IMR-90 (cell line): Measurements from ENCODE around the gene SLAMF9. TPM values are rescaled to one million over a fixed set of nuclear protein-coding genes. Genes with fewer than 3 reads are reported as not detected.

Experiments
- ATAC-seq: fragments of 200-7000 bp; cut with Tn5 transposase; 2 replicates; pipeline ENCODE4 v1.9.1; 2020; ENCODE audit warnings: low read depth, mild to moderate bottlenecking, moderate library complexity
- BruUV-seq: library from RNA; stranded (reverse); fragments of 400-500 nt; replicated peaks from 2 replicates; lab custom pipeline; 2021; lab: Mats Ljungman, UMichigan
- CTCF ChIA-PET: fragments of 300-600 bp; formaldehyde crosslinking; extraction: SDS; loops from one replicate; lab custom pipeline; 2021; ENCODE audit warnings: antibody characterized with exemption; lab: Yijun Ruan, JAX
- POLR2A ChIA-PET: fragments of 300-600 bp; sonication (Branson Sonifier 250); formaldehyde crosslinking; loops from one replicate; lab custom pipeline; 2022; ENCODE audit warnings: antibody characterized with exemption; ENCODE audit not compliant: unreplicated experiment; lab: Charles Lee
- DNase-seq: peaks from one replicate; pipeline ENCODE4 v3.0.0; 2013
- H2AFZ ChIP-seq: replicated peaks from 2 replicates; pipeline ENCODE3; 2013; ENCODE audit warnings: low read length, mild to moderate bottlenecking; ENCODE audit not compliant: poor library complexity
- H2AK5ac ChIP-seq: 2 replicates; pipeline ENCODE4 v1.6.1; 2013; ENCODE audit warnings: low read depth, low read length, inconsistent platforms
- H2AK9ac ChIP-seq: replicated peaks from 2 replicates; pipeline ENCODE3; 2013; ENCODE audit warnings: mild to moderate bottlenecking, low read depth, low read length, moderate library complexity; ENCODE audit not compliant: poor library complexity
- H2BK120ac ChIP-seq: 2 replicates; pipeline ENCODE4 v1.6.1; 2013; ENCODE audit warnings: low read depth, low read length, inconsistent platforms
- H2BK15ac ChIP-seq: 3 replicates; pipeline ENCODE4 v1.6.1; 2013; ENCODE audit warnings: low read depth, low read length, inconsistent platforms
- H2BK20ac ChIP-seq: 2 replicates; pipeline ENCODE4 v1.6.1; 2013; ENCODE audit warnings: low read depth, mild to moderate bottlenecking, inconsistent platforms, low read length, moderate library complexity
- H2BK5ac ChIP-seq: 2 replicates; pipeline ENCODE4 v1.6.1; 2013; ENCODE audit warnings: mild to moderate bottlenecking, low read depth, low read length, inconsistent platforms; ENCODE audit not compliant: poor library complexity, severe bottlenecking
- H3K14ac ChIP-seq: replicated peaks from 2 replicates; pipeline ENCODE4 v1.6.1; 2013; ENCODE audit warnings: low read depth, low read length, inconsistent platforms
- H3K18ac ChIP-seq: 2 replicates; pipeline ENCODE4 v1.6.1; 2013; ENCODE audit warnings: low read depth, low read length, control low read depth
- H3K23ac ChIP-seq: 2 replicates; pipeline ENCODE4 v1.6.1; 2013; ENCODE audit warnings: low read depth, low read length, inconsistent platforms
- H3K27ac ChIP-seq: 2 replicates; pipeline ENCODE4 v1.5.1; 2013; ENCODE audit warnings: mild to moderate bottlenecking, control low read depth, low read length; ENCODE audit not compliant: insufficient read depth
- H3K27me3 ChIP-seq: 2 replicates; pipeline ENCODE4 v1.6.1; 2013; ENCODE audit warnings: low read length; ENCODE audit not compliant: control insufficient read depth, insufficient read depth
- H3K36me3 ChIP-seq: 2 replicates; pipeline ENCODE4 v1.6.1; 2013; ENCODE audit warnings: low read length, mixed read lengths; ENCODE audit not compliant: control insufficient read depth, insufficient read depth
- H3K4ac ChIP-seq: 2 replicates; pipeline ENCODE4 v1.6.1; 2013; ENCODE audit warnings: low read depth, low read length, inconsistent platforms
- H3K4me1 ChIP-seq: 2 replicates; pipeline ENCODE4 v1.6.1; 2013; ENCODE audit warnings: low read length, mixed read lengths; ENCODE audit not compliant: control insufficient read depth, insufficient read depth
- H3K4me2 ChIP-seq: 2 replicates; pipeline ENCODE4 v1.6.1; 2013; ENCODE audit warnings: low read depth, mild to moderate bottlenecking, control low read depth, low read length, moderate library complexity
- H3K4me3 ChIP-seq: 2 replicates; pipeline ENCODE4 v1.5.1; 2013; ENCODE audit warnings: low read depth, mild to moderate bottlenecking, control low read depth, low read length, moderate library complexity; ENCODE audit not compliant: insufficient read depth
- H3K56ac ChIP-seq: 2 replicates; pipeline ENCODE4 v1.6.1; 2013; ENCODE audit warnings: low read length, inconsistent platforms; ENCODE audit not compliant: insufficient read depth; ENCODE audit errors: extremely low read depth
- H3K79me1 ChIP-seq, 2 experiments: 2 replicates each; pipeline ENCODE4 v1.6.1; 2013; ENCODE audit warnings: low read length in 2 of 2, inconsistent platforms in 1 of 2, low read depth in 1 of 2
- H3K9ac ChIP-seq: 2 replicates; pipeline ENCODE4 v1.6.1; 2013; ENCODE audit warnings: low read depth, low read length, control low read depth
- H3K9me1 ChIP-seq: 2 replicates; pipeline ENCODE4 v1.6.1; 2013; ENCODE audit warnings: low read length, inconsistent platforms; ENCODE audit not compliant: insufficient read depth
- H3K9me3 ChIP-seq: 2 replicates; pipeline ENCODE4 v1.6.1; 2013; ENCODE audit warnings: low read length; ENCODE audit not compliant: control insufficient read depth, insufficient read depth
- H4K20me1 ChIP-seq: 2 replicates; pipeline ENCODE4 v1.6.1; 2013; ENCODE audit warnings: low read length, inconsistent platforms; ENCODE audit not compliant: insufficient read depth
- H4K5ac ChIP-seq: 2 replicates; pipeline ENCODE4 v1.6.1; 2013; ENCODE audit warnings: mild to moderate bottlenecking, low read depth, low read length, control low read depth
- H4K8ac ChIP-seq, 2 experiments: 2 replicates each; pipeline ENCODE4 v1.6.1; 2013; ENCODE audit warnings: low read depth in 2 of 2, low read length in 2 of 2, control low read depth in 1 of 2, inconsistent platforms in 1 of 2
- H4K91ac ChIP-seq: 2 replicates; pipeline ENCODE4 v1.6.1; 2013; ENCODE audit warnings: low read depth, low read length, inconsistent platforms; ENCODE audit not compliant: insufficient read depth
- BHLHE40 ChIP-seq: fragments of 150-350 bp; IDR thresholded peaks from 2 replicates; pipeline ENCODE4 v1.6.1; 2016; ENCODE audit warnings: mild to moderate bottlenecking, low read depth, low read length
- CEBPB ChIP-seq: IDR thresholded peaks from 2 replicates; pipeline ENCODE4 v1.6.1; 2012; ENCODE audit warnings: low read depth, low read length, improper control_type of control experiment
- CHD1 ChIP-seq: IDR thresholded peaks from 2 replicates; pipeline ENCODE4 v1.6.1; 2012; ENCODE audit warnings: low read depth, low read length, improper control_type of control experiment
- CTCF ChIP-seq: conservative IDR thresholded peaks from 2 replicates; pipeline ENCODE4 v1.5.1; 2012; ENCODE audit warnings: mild to moderate bottlenecking, low read depth, low read length, improper control_type of control experiment
- ELK1 ChIP-seq: fragments of 150-350 bp; IDR thresholded peaks from 2 replicates; pipeline ENCODE4 v1.6.1; 2016; ENCODE audit warnings: low read depth, mild to moderate bottlenecking, low read length, moderate library complexity, borderline replicate concordance
- FOS ChIP-seq: fragments of 150-350 bp; IDR thresholded peaks from 2 replicates; pipeline ENCODE4 v1.6.1; 2016; ENCODE audit warnings: low read depth, low read length
- MAFK ChIP-seq: IDR thresholded peaks from 2 replicates; pipeline ENCODE4 v1.6.1; 2012; ENCODE audit warnings: low read depth, low read length, improper control_type of control experiment
- MAZ ChIP-seq: IDR thresholded peaks from 2 replicates; pipeline ENCODE4 v1.6.1; 2012; ENCODE audit warnings: low read depth, mild to moderate bottlenecking, low read length, improper control_type of control experiment, moderate library complexity, borderline replicate concordance
- MXI1 ChIP-seq: IDR thresholded peaks from 2 replicates; pipeline ENCODE4 v1.6.1; 2012; ENCODE audit warnings: low read depth, mild to moderate bottlenecking, low read length, moderate library complexity, borderline replicate concordance
- NFE2L2 ChIP-seq: fragments of 150-350 bp; IDR thresholded peaks from 2 replicates; pipeline ENCODE4 v1.6.1; 2016; ENCODE audit warnings: low read depth, mild to moderate bottlenecking, low read length
- POLR2A ChIP-seq: IDR thresholded peaks from 2 replicates; pipeline ENCODE4 v1.6.1; 2012; ENCODE audit warnings: mild to moderate bottlenecking, low read depth, low read length
- RAD21 ChIP-seq: IDR thresholded peaks from 2 replicates; pipeline ENCODE4 v1.6.1; 2012; ENCODE audit warnings: low read length, improper control_type of control experiment
- RCOR1 ChIP-seq: IDR thresholded peaks from 2 replicates; pipeline ENCODE4 v1.6.1; 2012; ENCODE audit warnings: mild to moderate bottlenecking, low read length, improper control_type of control experiment; ENCODE audit not compliant: insufficient replicate concordance
- RFX5 ChIP-seq: IDR thresholded peaks from 2 replicates; pipeline ENCODE4 v1.8.0; 2012; ENCODE audit warnings: low read depth, mild to moderate bottlenecking, low read length, moderate library complexity
- SMC3 ChIP-seq: fragments of 150-350 bp; IDR thresholded peaks from 2 replicates; pipeline ENCODE4 v1.6.1; 2016; ENCODE audit warnings: low read depth, mild to moderate bottlenecking, antibody characterized with exemption, low read length, moderate library complexity
- USF2 ChIP-seq: fragments of 150-350 bp; IDR thresholded peaks from 2 replicates; pipeline ENCODE4 v1.6.1; 2017; ENCODE audit warnings: mild to moderate bottlenecking, antibody characterized with exemption, low read length, low read depth
- WGBS, 2 experiments: methylation state at CpG; one replicate each; pipeline versions ENCODE4 v1.1.5 to v1.1.7; 2013; ENCODE audit warnings: missing lambda C conversion rate in 2 of 2; ENCODE audit not compliant: insufficient read length in 1 of 2; ENCODE audit errors: extremely low coverage in 2 of 2; 5-methylcytosine and 5-hydroxymethylcytosine counted together
- dilution Hi-C: fragments of 300-500 bp; cut with HindIII; formaldehyde crosslinking; loops from one replicate; pipeline ENCODE4 v1.14.3; 2018; ENCODE audit warnings: low sequenced_read_pairs; ENCODE audit not compliant: unreplicated experiment
- in situ Hi-C: fragments of 300-500 bp; cut with MboI; formaldehyde crosslinking; loops from 3 replicates; pipeline ENCODE4 v1.14.3; 2019; ENCODE audit warnings: low sequenced_read_pairs, inconsistent platforms, mixed read lengths
- intact Hi-C: fragments of 100-400 bp; cut with micrococcal nuclease; formaldehyde crosslinking; loops from 2 replicates; pipeline ENCODE4 v1.10.0; 2022
- polyA plus RNA-seq, 3 experiments: library from polyadenylated mRNA; depleted of rRNA; stranded (reverse); fragments of >200 nt; gene quantifications; 2 replicates each; pipeline ENCODE4 v1.2.3, GENCODE V29; 2012; ENCODE audit warnings: low replicate concordance in 1 of 3
- total RNA-seq: library from RNA; depleted of rRNA; stranded (reverse); fragments of >200 nt; gene quantifications from 2 replicates; pipeline ENCODE4 v1.2.3, GENCODE V29; 2012

Gene SLAMF9
- total and polyA plus RNA-seq, 2 of the 4 experiments (the other 2 are of a cell fraction) = 0.18 to 0.67 TPM

- DNase-seq (no peak), ATAC-seq (no peak)
- no peak overlapping the region for H3K27ac ChIP-seq
- no peak overlapping the region for H2BK5ac ChIP-seq
- TF ChIP-seq MAFK = no peak
- TF ChIP-seq NFE2L2 = no peak
- TF ChIP-seq MXI1 = no peak
- no peak for TF ChIP-seq MAZ
- TF ChIP-seq BHLHE40 = no peak
- TF ChIP-seq CHD1 = no peak
- TF ChIP-seq USF2 = no peak
- TF ChIP-seq ELK1 = no peak
- no peak for TF ChIP-seq SMC3
- TF ChIP-seq RCOR1 = no peak
- TF ChIP-seq POLR2A = no peak
- TF ChIP-seq RAD21 = no peak
- no peak for TF ChIP-seq CEBPB
- TF ChIP-seq FOS = no peak
- TF ChIP-seq RFX5 = no peak
- no peak for TF ChIP-seq CTCF
- no peaks in the 10 kb centered on the region for H4K20me1 ChIP-seq
- H2BK20ac ChIP-seq = no peak overlapping the region
- no peak overlapping the region for H3K9ac ChIP-seq
- no peak overlapping the region for H3K18ac ChIP-seq
- no peak overlapping the region for H2AK5ac ChIP-seq
- no peak overlapping the region for H4K91ac ChIP-seq
- peaks cover 3% of the 10 kb centered on the region; the same call in 1 of the 2 replicates for H3K4me1 ChIP-seq
- H3K79me1 ChIP-seq = no peaks in the 10 kb centered on the region
- CTCF ChIA-PET = no interaction called here
- POLR2A ChIA-PET = no interaction called here
- H3K9me1 ChIP-seq = no peaks in the 10 kb centered on the region
- no peak overlapping the region for H4K8ac ChIP-seq
- no peaks in the 10 kb centered on the region for H3K27me3 ChIP-seq
- H3K23ac ChIP-seq = no peak overlapping the region
- no peak overlapping the region for H3K56ac ChIP-seq
- no peak overlapping the region for H2AK9ac ChIP-seq
- intact Hi-C loops = no loop called here
- H3K9me3 ChIP-seq = no peaks in the 10 kb centered on the region
- no peak overlapping the region for H4K5ac ChIP-seq
- no peak overlapping the region for H3K4me2 ChIP-seq
- BruUV-seq = no TSS peak
- no CpG with 5 or more reads among the region's 3 CpGs for WGBS, 2 experiments
- H3K14ac ChIP-seq = no peak overlapping the region
- no peak overlapping the region for H2BK120ac ChIP-seq
- dilution Hi-C loops = no loop called here
- H2BK15ac ChIP-seq = no peak overlapping the region
- H3K4me3 ChIP-seq = no peak overlapping the region
- in situ Hi-C loops = no loop called here
- H2AFZ ChIP-seq = no peak overlapping the region
- no peak overlapping the region for H3K4ac ChIP-seq
- no peaks in the 10 kb centered on the region for H3K36me3 ChIP-seq
Observed at GRCh38 chr1:159902541-159902940, 51.5 kb downstream of the SLAMF9 start.
